A549 (cell line): ENCODE data around the gene KRT7. TPM values are rescaled to one million over a fixed set of nuclear protein-coding genes. Genes with fewer than 3 reads are reported as not detected.

Experiments used
- ATAC-seq, 2 experiments: fragments of 200-7000 bp in 1 of 2; fragments of >200 bp in 1 of 2; cut with Nextera tagmentation in 1 of 2; cut with Tn5 transposase in 1 of 2; 3 replicates each; pipeline versions ENCODE4 v1.8.0 to v1.9.1; 2018 to 2020; ENCODE audit warnings: mild to moderate bottlenecking in 1 of 2, moderate library complexity in 1 of 2
- CTCF ChIA-PET: fragments of 300-600 bp; sonication (Branson Sonifier 250); formaldehyde crosslinking; extraction: SDS; loops from one replicate; lab custom pipeline; 2021; ENCODE audit warnings: antibody characterized with exemption, inconsistent platforms; lab: Yijun Ruan, JAX
- POLR2A ChIA-PET: fragments of 350-600 bp; formaldehyde crosslinking; extraction: SDS; loops from one replicate; lab custom pipeline; 2021; ENCODE audit warnings: antibody characterized with exemption, inconsistent platforms; lab: Yijun Ruan, JAX
- DNase-seq, 2 experiments: peaks; one replicate each; pipeline versions ENCODE4 v3.0.0 to v3.0.0-alpha.2; 2011 to 2016; ENCODE audit warnings: low read depth in 1 of 2, low spot score in 1 of 2
- FAIRE-seq: peaks from 2 replicates; lab custom pipeline; 2011; peaks lifted over from hg19 to GRCh38; lab: Jason Lieb, UNC
- H3K27ac ChIP-seq, 2 experiments: fragments of >200 bp; sonication (Bioruptor Twin); formaldehyde crosslinking; 3 replicates each; pipeline ENCODE4 v1.5.1; 2016 to 2017
- H3K4me1 ChIP-seq: fragments of >200 bp; sonication (Bioruptor Twin); formaldehyde crosslinking; 3 replicates; pipeline ENCODE4 v1.6.1; 2016
- H3K4me2 ChIP-seq: fragments of >200 bp; sonication (Bioruptor Twin); formaldehyde crosslinking; 3 replicates; pipeline ENCODE4 v1.6.1; 2016
- H3K4me3 ChIP-seq: fragments of >200 bp; sonication (Bioruptor Twin); formaldehyde crosslinking; 3 replicates; pipeline ENCODE4 v1.5.1; 2016
- H3K9me3 ChIP-seq: fragments of >200 bp; sonication (Bioruptor Twin); formaldehyde crosslinking; 3 replicates; pipeline ENCODE4 v1.6.1; 2016
- CHD2 ChIP-seq: fragments of 150-350 bp; IDR thresholded peaks from 2 replicates; pipeline ENCODE4 v1.6.1; 2014; ENCODE audit warnings: low read length; ENCODE audit not compliant: partially characterized antibody
- CHD4 ChIP-seq: fragments of 200-600 bp; sonication (generic); IDR thresholded peaks from 2 replicates; pipeline ENCODE4 v1.6.1; 2016; ENCODE audit warnings: antibody characterized with exemption, mild to moderate bottlenecking, borderline replicate concordance
- EHMT2 ChIP-seq: fragments of 200-600 bp; sonication (generic); IDR thresholded peaks from 2 replicates; pipeline ENCODE4 v1.6.1; 2016; ENCODE audit warnings: antibody characterized with exemption, low read depth, mild to moderate bottlenecking, moderate library complexity
- EP300 ChIP-seq, 2 experiments: fragments of >200 bp; sonication (Bioruptor Twin); formaldehyde crosslinking; IDR thresholded peaks; 2 replicates in 1 of 2; 3 replicates in 1 of 2; pipeline ENCODE4 v1.6.1; 2016 to 2017
- FOXS1 ChIP-seq: fragments of 250-450 bp; sonication (Bioruptor Pico); IDR thresholded peaks from 2 replicates; pipeline ENCODE4 v1.5.0; 2020; ENCODE audit warnings: mild to moderate bottlenecking, moderate library complexity
- HEYL ChIP-seq: fragments of 250-450 bp; sonication (Bioruptor Pico); IDR thresholded peaks from 2 replicates; pipeline ENCODE4 v1.8.0; 2021; ENCODE audit warnings: mild to moderate bottlenecking, moderate library complexity
- HOXA7 ChIP-seq: fragments of 250-450 bp; sonication (Bioruptor Pico); IDR thresholded peaks from 2 replicates; pipeline ENCODE4 v1.5.0; 2020; ENCODE audit warnings: mild to moderate bottlenecking, moderate library complexity
- NPAS2 ChIP-seq: fragments of 250-450 bp; sonication (Bioruptor Pico); IDR thresholded peaks from 2 replicates; pipeline ENCODE4 v1.8.0; 2022; ENCODE audit warnings: mild to moderate bottlenecking, moderate library complexity, borderline replicate concordance
- NR3C1 ChIP-seq: fragments of >200 bp; sonication (Bioruptor Twin); formaldehyde crosslinking; IDR thresholded peaks from 3 replicates; pipeline ENCODE4 v1.6.1; 2017
- POLR2A ChIP-seq: IDR thresholded peaks from 2 replicates; pipeline ENCODE4 v1.6.1; 2012; ENCODE audit warnings: mild to moderate bottlenecking, low read length
- POLR2AphosphoS2 ChIP-seq: conservative IDR thresholded peaks from 2 replicates; pipeline ENCODE4 v1.6.1; 2012; ENCODE audit warnings: low read length, improper control_type of control experiment, inconsistent platforms
- RCOR1 ChIP-seq: fragments of 150-350 bp; IDR thresholded peaks from 2 replicates; pipeline ENCODE4 v1.6.1; 2014; ENCODE audit warnings: antibody characterized with exemption, low read length, low read depth
- RFX5 ChIP-seq: fragments of 450-650 bp; IDR thresholded peaks from 2 replicates; pipeline ENCODE4 v1.7.1; 2014; ENCODE audit warnings: antibody characterized with exemption, mild to moderate bottlenecking, moderate library complexity
- SREBF2 ChIP-seq: fragments of 450-650 bp; IDR thresholded peaks from 2 replicates; pipeline ENCODE4 v1.6.1; 2014; ENCODE audit warnings: mild to moderate bottlenecking, moderate library complexity
- TFCP2L1 ChIP-seq: fragments of 250-450 bp; sonication (Bioruptor Pico); IDR thresholded peaks from 2 replicates; pipeline ENCODE4 v1.5.0; 2021; ENCODE audit warnings: mild to moderate bottlenecking
- WGBS: methylation state at CpG from one replicate; pipeline ENCODE4 v1.1.6; 2017; ENCODE audit errors: missing lambda C conversion rate; 5-methylcytosine and 5-hydroxymethylcytosine counted together
- polyA plus RNA-seq, 4 experiments: library from polyadenylated mRNA; depleted of rRNA in 3 of 4; stranded (reverse); fragments of >200 nt; fragmentation: RNase III in 1 of 4; extraction: RNeasy Plus Mini Kit Qiagen cat#74134 plus additional on column Dnase treatment in 1 of 4; gene quantifications; 2 replicates in 3 of 4; 3 replicates in 1 of 4; pipeline ENCODE4 v1.2.3, GENCODE V29; 2011 to 2017
- TF ChIP-seq, protein P1 (sequence below): fragments of 250-450 bp; sonication (Bioruptor Pico); IDR thresholded peaks from 2 replicates; pipeline ENCODE4 v1.5.0; 2021; ENCODE audit warnings: mild to moderate bottlenecking, moderate library complexity, borderline replicate concordance
- TF ChIP-seq, protein P2 (sequence below): fragments of >200 bp; sonication (Bioruptor Twin); formaldehyde crosslinking; IDR thresholded peaks from 2 replicates; pipeline ENCODE4 v1.6.1; 2016
- TF ChIP-seq, protein P3 (sequence below): IDR thresholded peaks from 2 replicates; pipeline ENCODE4 v1.6.1; 2012
- TF ChIP-seq, protein P4 (sequence below): fragments of >200 bp; sonication (Bioruptor Twin); formaldehyde crosslinking; IDR thresholded peaks from 3 replicates; pipeline ENCODE4 v1.5.1; 2016
- TF ChIP-seq, protein P5 (sequence below): IDR thresholded peaks from 2 replicates; pipeline ENCODE4 v1.6.1; 2012; ENCODE audit warnings: low read depth, borderline replicate concordance

The KRT7 gene
- polyA plus RNA-seq, 2 of the 4 experiments (the other 2 are of a cell fraction): 2,623 to 3,055 TPM

DNA sequence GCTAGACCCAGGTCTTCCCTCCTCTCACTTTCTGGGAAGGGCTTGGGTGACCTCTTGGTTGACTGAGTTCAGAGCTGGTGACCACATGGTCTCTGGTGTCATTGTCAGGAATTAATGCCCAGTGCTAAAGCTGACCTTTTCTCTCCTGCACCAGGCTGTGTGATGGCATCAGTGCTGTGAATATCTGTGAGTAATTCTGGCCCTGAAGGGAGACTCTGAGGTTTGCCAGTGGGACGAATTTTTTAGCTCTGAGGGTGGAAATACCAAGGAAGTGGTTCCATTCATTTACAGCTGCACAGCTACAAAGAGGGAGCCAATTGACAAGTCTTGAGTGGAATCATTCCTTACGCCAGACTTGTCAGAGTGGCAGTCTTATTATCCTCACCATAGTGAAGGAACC lies 35.2 kb downstream of the KRT7 start:
- CTCF ChIA-PET: interaction anchor here (0.6 to 14.8 kb wide), 10 partner anchors 9 to 616 kb away, joined by 3 to 301 read pairs (median 5); partner anchors contain the start of gene KRT86
- Histone ChIP-seq H3K4me1 (peaks cover 13% of the 10 kb centered on the region), H3K4me2 (no peak overlapping the region), H3K4me3 (no peak overlapping the region), H3K9me3 (peaks cover 5% of the 10 kb centered on the region; the same call in 2 of the 3 replicates), H3K27ac (peak overlapping the region; percentile 7 to 65; a peak in 3 of 6 replicates)
- ATAC-seq (no peak), DNase-seq (no peak), FAIRE-seq (no peak)
- WGBS: 76% methylated on average over 2 of the region's 2 CpGs
- POLR2A ChIA-PET: no interaction called here
- TF ChIP-seq, protein P1, sequence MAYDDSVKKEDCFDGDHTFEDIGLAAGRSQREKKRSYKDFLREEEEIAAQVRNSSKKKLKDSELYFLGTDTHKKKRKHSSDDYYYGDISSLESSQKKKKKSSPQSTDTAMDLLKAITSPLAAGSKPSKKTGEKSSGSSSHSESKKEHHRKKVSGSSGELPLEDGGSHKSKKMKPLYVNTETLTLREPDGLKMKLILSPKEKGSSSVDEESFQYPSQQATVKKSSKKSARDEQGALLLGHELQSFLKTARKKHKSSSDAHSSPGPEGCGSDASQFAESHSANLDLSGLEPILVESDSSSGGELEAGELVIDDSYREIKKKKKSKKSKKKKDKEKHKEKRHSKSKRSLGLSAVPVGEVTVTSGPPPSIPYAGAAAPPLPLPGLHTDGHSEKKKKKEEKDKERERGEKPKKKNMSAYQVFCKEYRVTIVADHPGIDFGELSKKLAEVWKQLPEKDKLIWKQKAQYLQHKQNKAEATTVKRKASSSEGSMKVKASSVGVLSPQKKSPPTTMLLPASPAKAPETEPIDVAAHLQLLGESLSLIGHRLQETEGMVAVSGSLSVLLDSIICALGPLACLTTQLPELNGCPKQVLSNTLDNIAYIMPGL (CRISPR knock-in tag): no peak
- no peak for TF ChIP-seq TFCP2L1
- TF ChIP-seq CHD2: no peak
- TF ChIP-seq, protein P2, sequence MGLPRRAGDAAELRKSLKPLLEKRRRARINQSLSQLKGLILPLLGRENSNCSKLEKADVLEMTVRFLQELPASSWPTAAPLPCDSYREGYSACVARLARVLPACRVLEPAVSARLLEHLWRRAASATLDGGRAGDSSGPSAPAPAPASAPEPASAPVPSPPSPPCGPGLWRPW: no peak

DNA sequence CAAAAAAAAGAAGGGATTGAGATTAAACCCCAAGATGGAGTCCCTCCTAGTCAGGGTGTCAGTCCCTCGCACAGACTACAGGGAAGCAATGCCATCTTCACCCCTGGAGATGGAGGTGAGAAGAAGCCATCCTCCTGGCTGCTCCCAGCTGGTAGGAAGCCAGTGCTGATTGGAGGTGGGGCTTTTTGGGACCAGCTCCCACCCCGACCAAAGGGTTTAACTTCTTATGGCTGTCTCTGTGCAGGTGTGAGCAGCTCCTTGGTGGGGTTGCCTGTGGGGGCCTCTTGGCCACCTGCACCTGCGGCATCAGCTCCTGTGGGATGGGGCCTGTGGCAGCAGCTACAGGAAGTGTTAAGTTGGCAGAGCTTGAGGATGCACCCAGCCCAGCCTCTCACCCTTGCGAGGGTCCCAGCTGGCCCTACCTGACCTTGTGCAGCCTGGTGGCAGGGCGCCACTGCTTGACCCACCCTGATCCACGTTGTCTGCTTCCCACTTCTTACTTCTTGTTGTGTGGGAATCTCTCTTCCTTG lies 37.6 kb downstream of the KRT7 start:
- WGBS: 84% methylated on average over 6 of the region's 6 CpGs
- H3K4me3 ChIP-seq: no peak overlapping the region
- no peak overlapping the region for H3K4me2 ChIP-seq
- H3K9me3 ChIP-seq: peaks cover 5% of the 10 kb centered on the region; the same call in 2 of the 3 replicates
- peaks cover 8% of the 10 kb centered on the region for H3K4me1 ChIP-seq
- CTCF ChIA-PET: interaction anchor here (1.2 to 14.8 kb wide), 7 partner anchors 10 to 609 kb away, joined by 3 to 301 read pairs (median 11); partner anchors contain the start of gene KRT86
- DNase-seq: no peak
- FAIRE-seq: no peak
- POLR2A ChIA-PET: interaction anchor here (1.3 kb wide), 1 partner anchor 9 kb away, joined by 3 read pairs; no protein-coding TSS in a partner anchor
- TF ChIP-seq RCOR1 (no peak), NPAS2 (CRISPR knock-in tag) (no peak), HEYL (no peak), EHMT2 (no peak), EP300 (IDR thresholded peaks at IDR 0.05) (no peak), POLR2A (no peak), HOXA7 (CRISPR knock-in tag) (no peak), RFX5 (no peak), FOXS1 (CRISPR knock-in tag) (no peak), SREBF2 (no peak), TFCP2L1 (no peak), POLR2AphosphoS2 (no peak), NR3C1 (no peak), CHD4 (no peak)
- TF ChIP-seq, protein P3, sequence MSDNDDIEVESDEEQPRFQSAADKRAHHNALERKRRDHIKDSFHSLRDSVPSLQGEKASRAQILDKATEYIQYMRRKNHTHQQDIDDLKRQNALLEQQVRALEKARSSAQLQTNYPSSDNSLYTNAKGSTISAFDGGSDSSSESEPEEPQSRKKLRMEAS: no peak
- TF ChIP-seq, protein P4, sequence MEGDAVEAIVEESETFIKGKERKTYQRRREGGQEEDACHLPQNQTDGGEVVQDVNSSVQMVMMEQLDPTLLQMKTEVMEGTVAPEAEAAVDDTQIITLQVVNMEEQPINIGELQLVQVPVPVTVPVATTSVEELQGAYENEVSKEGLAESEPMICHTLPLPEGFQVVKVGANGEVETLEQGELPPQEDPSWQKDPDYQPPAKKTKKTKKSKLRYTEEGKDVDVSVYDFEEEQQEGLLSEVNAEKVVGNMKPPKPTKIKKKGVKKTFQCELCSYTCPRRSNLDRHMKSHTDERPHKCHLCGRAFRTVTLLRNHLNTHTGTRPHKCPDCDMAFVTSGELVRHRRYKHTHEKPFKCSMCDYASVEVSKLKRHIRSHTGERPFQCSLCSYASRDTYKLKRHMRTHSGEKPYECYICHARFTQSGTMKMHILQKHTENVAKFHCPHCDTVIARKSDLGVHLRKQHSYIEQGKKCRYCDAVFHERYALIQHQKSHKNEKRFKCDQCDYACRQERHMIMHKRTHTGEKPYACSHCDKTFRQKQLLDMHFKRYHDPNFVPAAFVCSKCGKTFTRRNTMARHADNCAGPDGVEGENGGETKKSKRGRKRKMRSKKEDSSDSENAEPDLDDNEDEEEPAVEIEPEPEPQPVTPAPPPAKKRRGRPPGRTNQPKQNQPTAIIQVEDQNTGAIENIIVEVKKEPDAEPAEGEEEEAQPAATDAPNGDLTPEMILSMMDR: no peak
- TF ChIP-seq, protein P5, sequence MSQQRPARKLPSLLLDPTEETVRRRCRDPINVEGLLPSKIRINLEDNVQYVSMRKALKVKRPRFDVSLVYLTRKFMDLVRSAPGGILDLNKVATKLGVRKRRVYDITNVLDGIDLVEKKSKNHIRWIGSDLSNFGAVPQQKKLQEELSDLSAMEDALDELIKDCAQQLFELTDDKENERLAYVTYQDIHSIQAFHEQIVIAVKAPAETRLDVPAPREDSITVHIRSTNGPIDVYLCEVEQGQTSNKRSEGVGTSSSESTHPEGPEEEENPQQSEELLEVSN: no peak
- H3K27ac ChIP-seq: peak overlapping the region; percentile 43 to 77
- no peak; a peak in 1 of 6 replicates for ATAC-seq
